Loucy (cell line): ENCODE results near the gene CDH12.

Experiments
- CTCF ChIP-seq: fragments of 200-600 bp; sonication (generic); conservative IDR thresholded peaks from 2 replicates; pipeline ENCODE4 v1.5.1; 2014; ENCODE audit warnings: mild to moderate bottlenecking, antibody characterized with exemption, low read length
- EZH2phosphoT487 ChIP-seq: fragments of 200-600 bp; IDR thresholded peaks from 2 replicates; pipeline ENCODE4 v1.6.1; 2018; ENCODE audit warnings: antibody characterized with exemption, mild to moderate bottlenecking, moderate library complexity, borderline replicate concordance

- TF ChIP-seq CTCF: no peak
- no peak for TF ChIP-seq EZH2phosphoT487
Measured at GRCh38 chr5:22709743-22710142, 143.4 kb downstream of the CDH12 start.
